Neuronal stem cell (in vitro differentiated cells): ENCODE results near the gene SH3BP2.

Source experiments
- DNase-seq: peaks from one replicate; pipeline ENCODE4 v3.0.0-alpha.2; 2013; ENCODE audit warnings: low spot score
- H2AFZ ChIP-seq: one replicate; pipeline ENCODE4 v1.6.1; 2013; ENCODE audit warnings: mild to moderate bottlenecking, low read length, inconsistent platforms
- H2AK5ac ChIP-seq: 2 replicates; pipeline ENCODE4 v1.6.1; 2013; ENCODE audit warnings: low read depth, mild to moderate bottlenecking, inconsistent platforms, low read length, moderate library complexity, mixed read lengths
- H2BK120ac ChIP-seq: 2 replicates; pipeline ENCODE4 v1.6.1; 2013; ENCODE audit warnings: low read depth, mild to moderate bottlenecking, inconsistent platforms, low read length, moderate library complexity, mixed read lengths
- H2BK12ac ChIP-seq: one replicate; pipeline ENCODE4 v1.6.1; 2013; ENCODE audit warnings: low read length, inconsistent platforms
- H2BK15ac ChIP-seq: 2 replicates; pipeline ENCODE4 v1.6.1; 2013; ENCODE audit warnings: mild to moderate bottlenecking, low read length, inconsistent platforms, mixed read lengths
- H2BK5ac ChIP-seq: one replicate; pipeline ENCODE4 v1.6.1; 2013; ENCODE audit warnings: inconsistent platforms, mild to moderate bottlenecking, low read length, moderate library complexity
- H3K14ac ChIP-seq: one replicate; pipeline ENCODE4 v1.6.1; 2013; ENCODE audit warnings: low read length, inconsistent platforms
- H3K18ac ChIP-seq: 2 replicates; pipeline ENCODE4 v1.6.1; 2013; ENCODE audit warnings: low read length, inconsistent platforms
- H3K23ac ChIP-seq: 2 replicates; pipeline ENCODE4 v1.6.1; 2013; ENCODE audit warnings: low read depth, mild to moderate bottlenecking, mixed read lengths, low read length, inconsistent platforms; ENCODE audit not compliant: poor library complexity
- H3K27ac ChIP-seq: replicated peaks from 3 replicates; pipeline ENCODE4 v1.5.1; 2013; ENCODE audit warnings: low read length, inconsistent platforms
- H3K27me3 ChIP-seq, 3 experiments: 2 replicates each; pipeline ENCODE4 v1.6.1; 2013; ENCODE audit warnings: low read length in 3 of 3, mild to moderate bottlenecking in 2 of 3, inconsistent platforms in 1 of 3, low read depth in 1 of 3, mixed read lengths in 1 of 3, moderate library complexity in 1 of 3; ENCODE audit not compliant: control insufficient read depth in 3 of 3, insufficient read depth in 3 of 3
- H3K36me3 ChIP-seq, 2 donors: replicated peaks in 1 of 2; 2 replicates each; pipeline ENCODE4 v1.6.1; 2013; ENCODE audit warnings: low read length in 2 of 2; ENCODE audit not compliant: control insufficient read depth in 2 of 2, insufficient read depth in 2 of 2
- H3K4ac ChIP-seq: 2 replicates; pipeline ENCODE4 v1.6.1; 2013; ENCODE audit warnings: inconsistent platforms, mild to moderate bottlenecking, low read length, moderate library complexity
- H3K4me1 ChIP-seq, 2 donors: 1 replicate in 1 of 2; 2 replicates in 1 of 2; pipeline ENCODE4 v1.6.1; 2013; ENCODE audit warnings: low read length in 2 of 2, low read depth in 1 of 2; ENCODE audit not compliant: control insufficient read depth in 2 of 2, insufficient read depth in 1 of 2
- H3K4me2 ChIP-seq: one replicate; pipeline ENCODE4 v1.6.1; 2013; ENCODE audit warnings: mild to moderate bottlenecking, low read length, inconsistent platforms; ENCODE audit not compliant: insufficient read depth, poor library complexity, severe bottlenecking
- H3K4me3 ChIP-seq, 2 donors: 2 replicates each; pipeline ENCODE4 v1.5.1; 2013; ENCODE audit warnings: low read length in 2 of 2, mild to moderate bottlenecking in 2 of 2, inconsistent platforms in 1 of 2, moderate library complexity in 1 of 2
- H3K79me1 ChIP-seq: one replicate; pipeline ENCODE4 v1.6.1; 2013; ENCODE audit warnings: low read depth, mild to moderate bottlenecking, inconsistent platforms, low read length, moderate library complexity
- H3K9ac ChIP-seq: one replicate; pipeline ENCODE4 v1.6.1; 2013; ENCODE audit warnings: mild to moderate bottlenecking, low read depth, low read length, inconsistent platforms; ENCODE audit not compliant: poor library complexity
- H3K9me3 ChIP-seq, 2 donors: replicated peaks in 1 of 2; 2 replicates each; pipeline versions ENCODE3 to v1.6.1; 2013; ENCODE audit warnings: low read length in 2 of 2, mild to moderate bottlenecking in 2 of 2, inconsistent platforms in 1 of 2, low read depth in 1 of 2, mixed read lengths in 1 of 2, moderate library complexity in 1 of 2; ENCODE audit not compliant: control insufficient read depth in 2 of 2, insufficient read depth in 1 of 2
- H4K8ac ChIP-seq: one replicate; pipeline ENCODE4 v1.6.1; 2013; ENCODE audit warnings: low read depth, mild to moderate bottlenecking, inconsistent platforms, low read length, moderate library complexity
- H4K91ac ChIP-seq: one replicate; pipeline ENCODE4 v1.6.1; 2013; ENCODE audit warnings: low read length, low read depth, mild to moderate bottlenecking, inconsistent platforms; ENCODE audit not compliant: poor library complexity
- WGBS, 2 donors: extraction: QIAGEN DNeasy Blood & Tissue Kit; methylation state at CpG; one replicate each; pipeline ENCODE4 v1.1.7; 2013; ENCODE audit warnings: missing lambda C conversion rate in 2 of 2, mixed read lengths in 1 of 2; ENCODE audit not compliant: insufficient read length in 2 of 2, insufficient replicate concordance in 1 of 2; ENCODE audit errors: extremely low coverage in 2 of 2; 5-methylcytosine and 5-hydroxymethylcytosine counted together

The SH3BP2 gene

DNA sequence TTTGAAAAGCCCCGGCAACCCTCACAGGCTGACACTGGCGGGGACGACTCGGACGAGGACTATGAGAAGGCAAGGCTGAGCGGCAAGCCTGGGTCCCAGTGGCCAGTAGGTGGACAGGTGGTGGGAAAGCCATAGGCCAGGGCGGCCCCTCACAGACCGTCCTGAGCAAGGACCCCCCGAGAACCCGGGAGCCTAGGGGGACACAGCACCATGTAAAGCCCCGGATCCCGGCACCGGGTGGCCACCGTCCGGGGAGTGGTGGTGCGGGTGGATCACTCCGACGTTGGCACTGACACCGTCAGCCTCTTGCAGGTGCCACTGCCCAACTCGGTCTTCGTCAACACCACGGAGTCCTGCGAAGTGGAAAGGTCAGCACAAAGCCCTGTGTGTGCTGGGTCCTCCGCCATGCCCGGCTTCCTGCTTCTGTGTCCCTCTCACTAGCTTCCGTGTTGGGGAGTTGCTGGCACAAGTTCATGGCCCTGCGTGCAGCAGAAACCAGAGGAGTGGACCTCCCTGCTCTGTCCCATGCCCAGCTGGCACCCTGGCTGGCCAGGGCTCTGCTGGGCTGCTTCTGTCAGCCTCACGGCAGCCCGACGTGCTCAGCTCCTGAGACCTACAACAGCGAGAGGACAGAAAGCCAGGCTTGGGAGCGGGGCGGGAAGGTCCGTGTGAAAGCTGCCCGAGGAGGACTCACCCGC is 38.9 kb downstream of the SH3BP2 start:
- H3K23ac ChIP-seq, result peak overlapping the region; percentile 65
- H3K27ac ChIP-seq, result no peak overlapping the region
- H2AK5ac ChIP-seq, result no peak overlapping the region
- DNase-seq, result no peak
- H3K14ac ChIP-seq, result no peak overlapping the region
- no peaks in the 10 kb centered on the region for H3K4me1 ChIP-seq
- WGBS, 2 donors, result no CpG with 5 or more reads among the region's 36 CpGs
- no peak overlapping the region for H3K9ac ChIP-seq
- H2AFZ ChIP-seq, result no peak overlapping the region
- H3K4me3 ChIP-seq, result no peak overlapping the region
- peak overlapping the region; percentile 48 for H2BK5ac ChIP-seq
- no peak overlapping the region for H3K4ac ChIP-seq
- H2BK12ac ChIP-seq, result no peak overlapping the region
- no peak overlapping the region for H3K18ac ChIP-seq
- H4K91ac ChIP-seq, result no peak overlapping the region
- H3K79me1 ChIP-seq, result peaks cover 2% of the 10 kb centered on the region
- peaks cover 30 to 77% of the 10 kb centered on the region in 2 donors for H3K36me3 ChIP-seq
- no peak overlapping the region for H2BK15ac ChIP-seq
- no peaks in the 10 kb centered on the region for H3K27me3 ChIP-seq
- H4K8ac ChIP-seq, result no peak overlapping the region
- H3K4me2 ChIP-seq, result no peak overlapping the region
- no peak overlapping the region for H2BK120ac ChIP-seq
- H3K9me3 ChIP-seq, result no peaks in the 10 kb centered on the region

DNA sequence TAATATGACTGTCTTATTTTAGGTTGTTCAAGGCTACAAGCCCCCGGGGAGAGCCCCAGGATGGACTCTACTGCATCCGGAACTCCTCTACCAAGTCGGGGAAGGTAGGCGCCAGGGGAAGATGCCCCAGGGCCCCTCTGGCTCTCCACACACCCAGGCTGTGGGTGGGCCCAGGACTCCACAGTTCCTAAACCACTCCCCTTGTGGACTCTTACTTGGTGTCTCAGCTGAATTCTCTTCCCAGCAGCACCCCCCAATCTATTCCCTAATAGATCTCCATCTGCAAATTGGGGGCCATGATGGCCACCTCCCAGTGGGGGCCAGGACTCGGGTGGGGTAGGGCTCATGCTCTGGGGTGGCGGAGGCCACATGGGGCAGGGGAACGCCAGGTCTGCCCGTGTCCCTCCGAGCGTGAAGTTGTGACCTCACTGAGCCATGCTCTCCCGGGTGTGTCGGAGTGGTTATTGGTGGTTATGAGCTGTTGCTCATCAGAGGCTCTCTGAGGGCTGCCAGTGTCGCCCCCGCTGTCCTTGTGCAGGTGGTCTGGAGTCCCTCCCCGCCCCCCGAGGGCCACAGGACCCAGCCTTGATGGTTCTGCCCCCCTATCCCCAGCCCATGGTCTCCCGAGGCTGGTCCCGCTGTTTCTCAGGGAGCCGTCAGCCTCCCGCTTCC is 39.6 kb downstream of the SH3BP2 start:
- no peak overlapping the region for H2AK5ac ChIP-seq
- H4K8ac ChIP-seq, result peak overlapping the region; percentile 17
- no peak overlapping the region for H3K18ac ChIP-seq
- peaks cover 3 to 4% of the 10 kb centered on the region in 2 donors for H3K4me1 ChIP-seq
- WGBS, 2 donors, result no CpG with 5 or more reads among the region's 20 CpGs
- no peak for DNase-seq
- H3K27me3 ChIP-seq, result no peaks in the 10 kb centered on the region
- H3K14ac ChIP-seq, result no peak overlapping the region
- no peaks in the 10 kb centered on the region for H3K9me3 ChIP-seq
- H2BK5ac ChIP-seq, result no peak overlapping the region
- no peak overlapping the region for H3K4ac ChIP-seq
- H2BK12ac ChIP-seq, result no peak overlapping the region
- no peak overlapping the region for H2BK120ac ChIP-seq
- no peak overlapping the region for H3K4me3 ChIP-seq
- peak overlapping the region; percentile 65 for H3K23ac ChIP-seq
- H2BK15ac ChIP-seq, result no peak overlapping the region
- no peak overlapping the region for H3K27ac ChIP-seq
- H3K79me1 ChIP-seq, result peaks cover 2% of the 10 kb centered on the region
- H3K36me3 ChIP-seq, result peaks cover 27 to 71% of the 10 kb centered on the region in 2 donors
- no peak overlapping the region for H2AFZ ChIP-seq
- no peak overlapping the region for H4K91ac ChIP-seq
- no peak overlapping the region for H3K9ac ChIP-seq
- no peak overlapping the region for H3K4me2 ChIP-seq

DNA sequence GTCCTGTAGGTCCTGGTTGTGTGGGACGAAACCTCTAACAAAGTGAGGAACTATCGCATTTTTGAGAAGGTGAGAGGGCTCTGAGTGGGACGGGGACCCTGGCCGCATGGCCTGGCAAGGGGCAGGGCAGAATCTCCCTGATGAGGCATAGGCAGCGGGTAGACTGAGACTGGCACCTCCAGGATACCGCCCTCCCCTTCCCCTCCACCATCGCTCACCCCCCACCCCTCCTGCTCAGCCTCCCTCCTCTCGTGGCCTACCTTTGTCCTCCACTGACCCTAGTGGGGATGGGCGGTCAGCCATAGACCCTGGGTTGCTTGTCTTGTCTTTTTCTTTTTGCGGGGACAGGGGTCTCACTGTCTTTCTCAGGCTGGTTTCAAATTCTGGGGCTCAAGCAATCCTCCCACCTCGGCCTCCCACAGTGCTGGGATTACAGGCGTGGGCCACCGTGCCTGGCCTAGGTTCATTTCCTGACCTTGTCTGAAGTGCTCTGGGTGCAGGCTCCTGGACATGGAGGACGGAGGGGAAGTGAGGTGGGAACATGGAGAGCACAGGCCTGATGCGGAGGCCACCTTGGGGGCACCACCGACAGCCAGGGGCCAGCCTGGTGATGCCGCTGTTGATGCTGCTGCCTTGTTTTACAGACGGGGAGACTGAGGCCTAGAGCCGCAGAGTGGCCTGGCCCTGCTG is 40.2 kb downstream of the SH3BP2 start:
- H3K79me1 ChIP-seq, result peaks cover 2% of the 10 kb centered on the region
- H2AFZ ChIP-seq, result no peak overlapping the region
- no peak overlapping the region for H3K27ac ChIP-seq
- no peak overlapping the region for H3K4ac ChIP-seq
- WGBS, 2 donors, result no CpG with 5 or more reads among the region's 19 CpGs
- no peak overlapping the region for H2BK12ac ChIP-seq
- H3K18ac ChIP-seq, result no peak overlapping the region
- peaks cover 27 to 65% of the 10 kb centered on the region in 2 donors for H3K36me3 ChIP-seq
- H3K9ac ChIP-seq, result no peak overlapping the region
- no peak overlapping the region for H4K8ac ChIP-seq
- no peak overlapping the region for H3K4me3 ChIP-seq
- H3K14ac ChIP-seq, result no peak overlapping the region
- DNase-seq, result no peak
- H2BK120ac ChIP-seq, result no peak overlapping the region
- H2AK5ac ChIP-seq, result no peak overlapping the region
- H2BK5ac ChIP-seq, result no peak overlapping the region
- no peak overlapping the region for H3K23ac ChIP-seq
- H3K4me2 ChIP-seq, result no peak overlapping the region
- no peak overlapping the region for H2BK15ac ChIP-seq
- no peak overlapping the region for H4K91ac ChIP-seq
- no peaks in the 10 kb centered on the region for H3K9me3 ChIP-seq
- no peaks in the 10 kb centered on the region for H3K27me3 ChIP-seq
- H3K4me1 ChIP-seq, result peaks cover 6 to 11% of the 10 kb centered on the region in 2 donors

DNA sequence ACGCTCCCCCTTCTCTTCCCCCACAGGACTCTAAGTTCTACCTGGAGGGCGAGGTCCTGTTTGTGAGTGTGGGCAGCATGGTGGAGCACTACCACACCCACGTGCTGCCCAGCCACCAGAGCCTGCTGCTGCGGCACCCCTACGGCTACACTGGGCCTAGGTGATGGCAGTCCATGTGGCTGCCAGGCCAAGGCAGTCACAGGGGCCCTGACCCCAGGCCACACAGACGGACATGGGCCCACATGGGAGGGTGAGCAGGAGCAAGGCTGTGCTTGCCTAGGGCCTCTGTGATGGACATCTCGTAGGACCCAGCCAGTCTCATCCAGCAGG is 40.8 kb downstream of the SH3BP2 start:
- no peaks in the 10 kb centered on the region for H3K9me3 ChIP-seq
- H3K18ac ChIP-seq, result no peak overlapping the region
- no peaks in the 10 kb centered on the region for H3K27me3 ChIP-seq
- H3K79me1 ChIP-seq, result peaks cover 2% of the 10 kb centered on the region
- H3K27ac ChIP-seq, result no peak overlapping the region
- H3K9ac ChIP-seq, result no peak overlapping the region
- H3K14ac ChIP-seq, result no peak overlapping the region
- H2AK5ac ChIP-seq, result no peak overlapping the region
- H4K8ac ChIP-seq, result no peak overlapping the region
- H2AFZ ChIP-seq, result no peak overlapping the region
- WGBS, 2 donors, result no CpG with 5 or more reads among the region's 7 CpGs
- H3K4me3 ChIP-seq, result peak overlapping the region in 1 of 2 donors; percentile 3
- H2BK15ac ChIP-seq, result no peak overlapping the region
- no peak overlapping the region for H3K23ac ChIP-seq
- H3K4me1 ChIP-seq, result peaks cover 6 to 12% of the 10 kb centered on the region in 2 donors
- H2BK120ac ChIP-seq, result no peak overlapping the region
- H3K36me3 ChIP-seq, result peaks cover 24 to 60% of the 10 kb centered on the region in 2 donors
- H2BK12ac ChIP-seq, result no peak overlapping the region
- no peak for DNase-seq
- H2BK5ac ChIP-seq, result no peak overlapping the region
- H3K4me2 ChIP-seq, result no peak overlapping the region
- H4K91ac ChIP-seq, result no peak overlapping the region
- no peak overlapping the region for H3K4ac ChIP-seq
